ENCODE results near the gene DOLPP1. TPM values are rescaled to one million over a fixed set of nuclear protein-coding genes. Genes with fewer than 3 reads are reported as not detected.
A peak's percentile ranks its signal among the peaks of the same experiment; 100 is the strongest.

DOLPP1 gene
- total RNA-seq, 1 donor from 2014 or later: 9.4 TPM

DNA sequence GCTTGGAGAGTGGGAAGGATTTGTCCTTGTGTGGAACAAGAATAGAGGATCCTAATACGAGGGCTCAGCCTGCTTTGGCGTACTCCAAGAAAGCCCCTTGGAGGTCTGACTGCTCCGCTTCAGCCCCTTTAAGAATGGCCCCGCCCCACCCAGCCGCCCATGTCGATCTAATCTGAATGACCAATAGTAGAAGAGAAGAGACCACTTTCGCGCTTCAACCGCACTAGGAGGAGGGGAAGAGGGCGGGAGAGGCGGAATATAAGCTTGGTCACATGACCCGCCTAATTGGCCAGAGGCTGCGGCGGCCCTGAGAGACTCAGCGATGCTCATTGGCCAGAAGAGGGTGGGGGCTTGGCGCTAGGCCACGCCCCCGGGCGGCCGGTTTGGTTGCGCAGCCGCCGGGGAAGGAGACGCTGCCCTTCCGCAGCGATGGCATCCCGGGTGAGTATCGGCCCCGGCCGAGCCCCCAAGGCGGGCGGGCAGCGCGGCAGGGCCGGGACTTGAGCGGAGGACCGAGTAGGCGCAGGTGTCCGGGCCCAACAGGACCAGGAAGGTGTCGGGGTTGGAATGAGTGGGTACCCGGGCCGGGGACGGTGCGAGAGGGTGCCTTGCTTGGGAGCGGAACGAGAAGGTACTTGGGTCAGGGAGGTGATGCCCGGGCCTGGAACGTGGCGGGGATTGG, 44.5 kb upstream of the DOLPP1 start, which contains the start of gene MIGA2:
TSS of gene MIGA2 (plus strand) at position 386 of the 682 bp plus-strand sequence. CDS start 3,969 bp downstream, outside the sequence.
- TF ChIP-seq, protein P1, sequence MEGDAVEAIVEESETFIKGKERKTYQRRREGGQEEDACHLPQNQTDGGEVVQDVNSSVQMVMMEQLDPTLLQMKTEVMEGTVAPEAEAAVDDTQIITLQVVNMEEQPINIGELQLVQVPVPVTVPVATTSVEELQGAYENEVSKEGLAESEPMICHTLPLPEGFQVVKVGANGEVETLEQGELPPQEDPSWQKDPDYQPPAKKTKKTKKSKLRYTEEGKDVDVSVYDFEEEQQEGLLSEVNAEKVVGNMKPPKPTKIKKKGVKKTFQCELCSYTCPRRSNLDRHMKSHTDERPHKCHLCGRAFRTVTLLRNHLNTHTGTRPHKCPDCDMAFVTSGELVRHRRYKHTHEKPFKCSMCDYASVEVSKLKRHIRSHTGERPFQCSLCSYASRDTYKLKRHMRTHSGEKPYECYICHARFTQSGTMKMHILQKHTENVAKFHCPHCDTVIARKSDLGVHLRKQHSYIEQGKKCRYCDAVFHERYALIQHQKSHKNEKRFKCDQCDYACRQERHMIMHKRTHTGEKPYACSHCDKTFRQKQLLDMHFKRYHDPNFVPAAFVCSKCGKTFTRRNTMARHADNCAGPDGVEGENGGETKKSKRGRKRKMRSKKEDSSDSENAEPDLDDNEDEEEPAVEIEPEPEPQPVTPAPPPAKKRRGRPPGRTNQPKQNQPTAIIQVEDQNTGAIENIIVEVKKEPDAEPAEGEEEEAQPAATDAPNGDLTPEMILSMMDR (IDR thresholded peaks at IDR 0.05; ENCODE audit: borderline replicate concordance): no peak
- Histone ChIP-seq H3K27me3 (ENCODE audit: low read depth) (no peaks in the 10 kb centered on the region), H3K27ac (replicated peaks) (peak within 1 kb of the TSS; percentile 92), H3K9me3 (replicated peaks) (no peaks in the 10 kb centered on the region), H3K4me1 (peaks cover 47% of the 10 kb centered on the region), H3K36me3 (peaks cover 13% of the 10 kb centered on the region), H3K4me3 (peak within 1 kb of the TSS; percentile 100)
- intact Hi-C loops (cut with micrococcal nuclease): no loop called here
- peak; percentile 97 for DNase-seq

DNA sequence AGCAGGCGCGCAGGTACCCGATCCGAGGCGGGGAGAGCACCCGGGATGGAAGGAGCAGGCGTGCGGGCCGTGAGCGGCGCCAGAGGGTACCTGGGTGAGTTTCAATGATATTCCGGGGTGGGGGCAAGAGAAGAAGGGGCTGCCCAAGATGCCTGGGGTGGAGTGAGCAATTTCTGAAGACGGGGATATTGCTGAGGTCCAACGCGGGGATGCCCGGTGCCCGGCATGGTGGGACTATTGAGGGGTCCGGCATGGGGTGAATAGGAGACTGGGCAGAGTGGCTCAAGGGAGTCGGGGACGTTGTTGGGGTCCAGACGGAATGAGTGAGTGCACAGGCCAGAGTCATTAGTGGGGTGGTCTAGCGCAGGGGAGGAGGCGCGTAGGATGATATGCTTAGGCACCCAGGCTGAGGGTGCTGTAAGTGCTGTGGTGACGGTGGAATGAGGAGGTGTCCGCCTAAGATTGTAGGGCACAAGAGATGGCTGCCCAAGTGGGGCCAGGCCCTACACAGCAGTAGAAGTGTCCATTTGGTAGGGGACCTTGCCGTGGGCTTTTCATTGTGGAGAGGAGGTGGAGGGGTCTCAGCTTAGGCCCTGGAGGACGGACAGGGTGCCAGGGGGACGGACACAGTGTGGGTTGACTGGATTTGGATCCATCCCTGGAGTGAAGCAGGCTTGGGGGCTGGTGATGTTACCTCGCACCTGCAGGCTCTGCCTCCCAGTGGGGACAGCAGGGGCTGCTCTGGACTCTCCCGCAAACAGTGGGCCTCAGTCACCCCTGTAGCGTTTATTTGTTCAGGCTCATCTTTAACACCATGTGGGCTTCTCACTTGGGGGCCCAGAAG, 43.8 kb upstream of the DOLPP1 start:
- no peaks in the 10 kb centered on the region for H3K9me3 ChIP-seq (replicated peaks)
- no peaks in the 10 kb centered on the region for H3K27me3 ChIP-seq (ENCODE audit: low read depth)
- TF ChIP-seq, protein P1 (IDR thresholded peaks at IDR 0.05; ENCODE audit: borderline replicate concordance): no peak
- peak overlapping the region; percentile 92 for H3K27ac ChIP-seq (replicated peaks)
- H3K4me3 ChIP-seq: peak overlapping the region; percentile 100
- H3K36me3 ChIP-seq: peaks cover 21% of the 10 kb centered on the region
- no peak for DNase-seq
- intact Hi-C loops (cut with micrococcal nuclease): no loop called here
- peaks cover 47% of the 10 kb centered on the region for H3K4me1 ChIP-seq

DNA sequence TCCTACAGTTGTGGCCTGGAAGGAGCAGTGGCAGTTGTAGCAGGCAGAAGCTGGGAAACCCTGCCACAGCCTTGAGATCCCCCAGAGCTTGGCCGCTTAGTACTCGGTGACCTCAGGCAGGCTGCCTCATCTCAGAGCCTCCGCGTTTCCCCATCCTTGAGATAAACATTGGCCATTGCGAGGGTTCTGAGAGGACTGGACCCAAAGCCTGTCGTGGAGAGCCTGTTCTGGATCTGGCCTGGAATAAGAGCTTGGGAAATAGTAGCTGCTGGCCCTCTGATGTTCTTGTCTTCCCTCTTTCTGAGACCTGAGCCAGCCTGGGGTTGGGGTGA, 43.2 kb upstream of the DOLPP1 start:
- no peaks in the 10 kb centered on the region for H3K27me3 ChIP-seq (ENCODE audit: low read depth)
- no peaks in the 10 kb centered on the region for H3K9me3 ChIP-seq (replicated peaks)
- peak overlapping the region; percentile 100 for H3K4me3 ChIP-seq
- H3K27ac ChIP-seq (replicated peaks): peak overlapping the region; percentile 92
- H3K4me1 ChIP-seq: peaks cover 47% of the 10 kb centered on the region
- intact Hi-C loops (cut with micrococcal nuclease): no loop called here
- no peak for DNase-seq
- H3K36me3 ChIP-seq: peaks cover 27% of the 10 kb centered on the region
- TF ChIP-seq, protein P1 (IDR thresholded peaks at IDR 0.05; ENCODE audit: borderline replicate concordance): no peak

DNA sequence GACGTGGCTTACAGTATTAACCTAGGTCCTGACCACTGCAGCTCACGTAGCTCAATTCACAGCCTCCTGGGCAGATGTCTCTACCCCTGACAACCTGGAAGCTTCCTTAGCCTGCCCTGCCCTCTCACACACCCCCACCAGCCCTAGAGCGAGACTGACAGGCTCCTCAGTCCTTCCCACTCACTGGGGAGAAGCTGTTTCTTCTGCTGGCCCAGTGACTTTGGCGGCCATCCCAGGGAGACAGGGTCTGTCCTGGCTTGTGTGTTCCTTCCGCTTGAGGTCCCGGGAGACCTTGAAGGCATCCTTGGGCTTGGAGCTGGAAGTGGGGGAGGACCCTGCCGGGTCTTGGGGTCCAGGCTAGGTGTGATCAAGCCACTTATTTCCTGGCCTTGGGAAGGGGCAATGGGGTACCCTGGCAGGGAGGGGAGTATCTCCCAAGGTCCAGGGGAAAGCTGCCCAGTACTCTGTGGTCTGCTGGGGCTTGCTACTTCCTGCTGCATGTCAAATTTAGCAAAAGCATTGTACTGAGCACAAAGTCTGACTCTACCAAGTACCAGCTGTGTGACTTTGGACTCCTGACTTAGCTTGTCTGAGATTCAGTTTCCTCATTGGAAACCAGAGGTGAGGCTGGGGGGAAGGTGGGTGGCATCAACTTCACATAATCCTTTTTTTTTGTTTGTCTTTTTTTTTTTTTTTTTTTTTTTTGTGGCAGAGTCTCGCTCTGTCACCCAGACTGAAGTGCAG, 42.6 kb upstream of the DOLPP1 start:
- Histone ChIP-seq H3K4me1 (peaks cover 47% of the 10 kb centered on the region), H3K36me3 (peaks cover 31% of the 10 kb centered on the region), H3K4me3 (peak overlapping the region; percentile 100), H3K9me3 (replicated peaks) (no peaks in the 10 kb centered on the region), H3K27me3 (ENCODE audit: low read depth) (no peaks in the 10 kb centered on the region), H3K27ac (replicated peaks) (peak overlapping the region; percentile 92)
- DNase-seq: peak; percentile 73
- TF ChIP-seq, protein P1 (IDR thresholded peaks at IDR 0.05; ENCODE audit: borderline replicate concordance): no peak
- intact Hi-C loops (cut with micrococcal nuclease): no loop called here

DNA sequence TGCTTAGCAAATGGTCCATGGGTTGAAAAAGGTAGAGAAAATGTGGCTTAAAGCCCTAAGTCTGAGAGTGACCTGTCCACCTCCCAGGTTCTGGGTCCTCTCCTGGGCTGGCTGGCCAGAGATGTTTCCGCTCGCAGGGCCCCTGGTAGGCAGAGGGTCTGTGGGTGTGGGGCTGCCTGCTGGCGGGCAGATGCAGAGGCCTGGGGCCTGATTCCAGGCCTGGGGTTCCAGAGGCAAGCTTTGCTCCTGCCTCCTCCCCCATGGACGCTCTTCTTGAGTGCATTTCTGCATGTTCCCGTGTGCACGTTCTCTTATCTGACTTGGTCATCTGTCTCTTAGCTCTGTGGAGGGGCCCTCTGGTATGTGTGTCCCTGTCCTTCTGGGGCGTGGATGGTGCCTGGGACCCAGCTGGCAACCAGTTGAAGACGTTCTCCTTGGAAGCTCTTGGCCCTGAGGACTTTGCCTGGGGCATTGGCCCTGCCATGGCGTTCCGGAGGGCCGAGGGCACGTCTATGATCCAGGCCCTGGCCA, 40.7 kb upstream of the DOLPP1 start:
- TF ChIP-seq, protein P1 (IDR thresholded peaks at IDR 0.05; ENCODE audit: borderline replicate concordance): no peak

More for the DNA sequence above, 40.7 kb upstream of the DOLPP1 start:
- Histone ChIP-seq H3K4me1 (peaks cover 47% of the 10 kb centered on the region), H3K4me3 (no peak overlapping the region), H3K27me3 (ENCODE audit: low read depth) (no peaks in the 10 kb centered on the region), H3K27ac (replicated peaks) (no peak overlapping the region), H3K9me3 (replicated peaks) (no peaks in the 10 kb centered on the region), H3K36me3 (peaks cover 50% of the 10 kb centered on the region)
- no peak for DNase-seq
- intact Hi-C loops (cut with micrococcal nuclease): no loop called here
